ENCODE data around the gene TAOK3.
"Not testable (repeated sequence)": the region's sequence is repeated elsewhere in the genome, so short reads cannot be mapped to it uniquely, and the experiment has no call there.

The TAOK3 gene

GRCh38 chr12:118372541-118373495 lies at the start of gene TAOK3:
TSS of gene TAOK3 (minus strand) at chr12:118372907. CDS start at chr12:118255567, 117,340 bp downstream.
- H3K4me3 ChIP-seq (ENCODE audit: low read length), result peak within 1 kb of the TSS; percentile 76
- peaks cover 22% of the 10 kb centered on the region for H3K4me1 ChIP-seq (ENCODE audit: control insufficient read depth, low read depth, low read length)
- peak within 1 kb of the TSS; percentile 62 for H3K9ac ChIP-seq (ENCODE audit: low read length)
- H3K36me3 ChIP-seq (ENCODE audit: control insufficient read depth, low read depth, low read length), result no peaks in the 10 kb centered on the region
- no peak within 1 kb of the TSS for H3K27ac ChIP-seq (ENCODE audit: low read length)
- peaks cover 27% of the 10 kb centered on the region for H3K27me3 ChIP-seq (ENCODE audit: control insufficient read depth, insufficient read depth, low read length)
- no peaks in the 10 kb centered on the region for H3K9me3 ChIP-seq (ENCODE audit: control insufficient read depth, low read depth, low read length)

- Histone ChIP-seq H3K9ac (ENCODE audit: low read length) (no peak overlapping the region), H3K9me3 (ENCODE audit: control insufficient read depth, low read depth, low read length) (no peaks in the 10 kb centered on the region), H3K4me3 (ENCODE audit: low read length) (no peak overlapping the region), H3K27ac (ENCODE audit: low read length) (no peak overlapping the region), H3K4me1 (ENCODE audit: control insufficient read depth, low read depth, low read length) (no peaks in the 10 kb centered on the region), H3K27me3 (ENCODE audit: control insufficient read depth, insufficient read depth, low read length) (no peaks in the 10 kb centered on the region), H3K36me3 (ENCODE audit: control insufficient read depth, low read depth, low read length) (peaks cover 6% of the 10 kb centered on the region)
Measured at GRCh38 chr12:118420673-118421072, 48.0 kb upstream of the TAOK3 start.

DNA sequence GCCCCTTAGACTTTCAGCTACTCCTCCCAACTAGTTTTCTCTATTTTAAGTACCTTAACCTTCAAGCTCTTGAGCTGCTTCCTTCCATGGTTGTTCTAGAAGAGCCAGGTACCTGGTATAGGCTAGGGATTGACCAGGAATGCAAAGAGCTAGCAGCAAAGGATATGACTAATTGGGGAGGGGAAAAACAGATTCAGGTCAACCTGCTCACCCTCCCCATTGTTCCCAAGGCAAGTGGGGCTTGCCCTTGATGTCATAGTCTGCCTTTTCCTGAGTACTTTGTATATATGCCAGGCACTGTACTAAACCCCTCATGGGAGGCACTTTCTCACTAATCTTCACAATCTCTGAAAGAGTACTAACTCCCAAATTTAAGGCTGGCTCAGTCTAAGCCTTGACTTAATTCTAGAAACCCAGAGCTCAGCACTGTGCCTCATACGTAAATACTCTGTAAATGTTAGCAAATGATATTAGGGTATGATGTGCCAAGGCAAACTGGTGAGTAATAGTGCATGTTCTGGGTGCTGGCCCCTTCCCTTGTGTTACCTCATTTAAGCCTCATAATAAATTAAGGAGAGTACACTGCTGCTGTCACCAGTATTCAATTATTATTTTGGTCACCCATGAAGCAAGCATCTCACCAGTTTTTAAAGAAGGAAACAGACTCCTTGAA lies 45.8 kb upstream of the TAOK3 start:
- no peak overlapping the region for H3K4me3 ChIP-seq (ENCODE audit: low read length)
- H3K27ac ChIP-seq (ENCODE audit: low read length), result no peak overlapping the region
- H3K9me3 ChIP-seq (ENCODE audit: control insufficient read depth, low read depth, low read length), result no peaks in the 10 kb centered on the region
- H3K27me3 ChIP-seq (ENCODE audit: control insufficient read depth, insufficient read depth, low read length), result no peaks in the 10 kb centered on the region
- peaks cover 27% of the 10 kb centered on the region for H3K36me3 ChIP-seq (ENCODE audit: control insufficient read depth, low read depth, low read length)
- no peak overlapping the region for H3K9ac ChIP-seq (ENCODE audit: low read length)
- H3K4me1 ChIP-seq (ENCODE audit: control insufficient read depth, low read depth, low read length), result no peaks in the 10 kb centered on the region

- Histone ChIP-seq H3K4me1 (ENCODE audit: control insufficient read depth, low read depth, low read length) (no peaks in the 10 kb centered on the region), H3K36me3 (ENCODE audit: control insufficient read depth, low read depth, low read length) (peaks cover 32% of the 10 kb centered on the region), H3K27ac (ENCODE audit: low read length) (no peak overlapping the region), H3K4me3 (ENCODE audit: low read length) (no peak overlapping the region), H3K27me3 (ENCODE audit: control insufficient read depth, insufficient read depth, low read length) (no peaks in the 10 kb centered on the region), H3K9me3 (ENCODE audit: control insufficient read depth, low read depth, low read length) (no peaks in the 10 kb centered on the region), H3K9ac (ENCODE audit: low read length) (no peak overlapping the region)
Measured at GRCh38 chr12:118417942-118418341, 45.2 kb upstream of the TAOK3 start.

GRCh38 chr12:118409834-118410233 lies 37.1 kb upstream of the TAOK3 start:
- Histone ChIP-seq H3K4me1 (ENCODE audit: control insufficient read depth, low read depth, low read length) (no peaks in the 10 kb centered on the region), H3K27me3 (ENCODE audit: control insufficient read depth, insufficient read depth, low read length) (no peaks in the 10 kb centered on the region), H3K4me3 (ENCODE audit: low read length) (no peak overlapping the region), H3K27ac (ENCODE audit: low read length) (no peak overlapping the region), H3K9ac (ENCODE audit: low read length) (no peak overlapping the region), H3K36me3 (ENCODE audit: control insufficient read depth, low read depth, low read length) (peaks cover 63% of the 10 kb centered on the region), H3K9me3 (ENCODE audit: control insufficient read depth, low read depth, low read length) (no peaks in the 10 kb centered on the region)

DNA sequence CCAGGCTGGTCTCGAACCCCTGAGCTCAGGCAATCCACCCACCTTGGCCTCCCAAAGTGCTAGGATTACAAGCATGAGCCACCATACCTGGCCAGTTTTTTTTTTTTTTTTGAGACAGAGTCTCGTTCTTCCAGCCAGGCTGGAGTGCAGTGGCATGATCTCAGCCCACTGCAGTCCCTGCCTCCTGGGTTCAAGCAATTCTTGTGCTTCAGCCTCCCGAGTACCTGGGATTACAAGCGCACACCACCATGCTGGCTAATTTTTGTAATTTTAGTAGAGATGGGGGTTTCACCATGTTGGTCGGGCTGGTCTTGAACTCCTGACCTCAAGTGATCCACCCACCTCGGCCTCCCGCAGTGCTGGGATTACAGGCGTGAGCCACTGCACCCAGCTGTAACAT lies 35.5 kb upstream of the TAOK3 start:
- H3K27me3 ChIP-seq (ENCODE audit: control insufficient read depth, insufficient read depth, low read length); H3K4me1 ChIP-seq (ENCODE audit: control insufficient read depth, low read depth, low read length); H3K27ac ChIP-seq (ENCODE audit: low read length); H3K9me3 ChIP-seq (ENCODE audit: control insufficient read depth, low read depth, low read length); H3K4me3 ChIP-seq (ENCODE audit: low read length); H3K9ac ChIP-seq (ENCODE audit: low read length): not testable (repeated sequence)
- H3K36me3 ChIP-seq (ENCODE audit: control insufficient read depth, low read depth, low read length), result peaks cover 58% of the 10 kb centered on the region

DNA sequence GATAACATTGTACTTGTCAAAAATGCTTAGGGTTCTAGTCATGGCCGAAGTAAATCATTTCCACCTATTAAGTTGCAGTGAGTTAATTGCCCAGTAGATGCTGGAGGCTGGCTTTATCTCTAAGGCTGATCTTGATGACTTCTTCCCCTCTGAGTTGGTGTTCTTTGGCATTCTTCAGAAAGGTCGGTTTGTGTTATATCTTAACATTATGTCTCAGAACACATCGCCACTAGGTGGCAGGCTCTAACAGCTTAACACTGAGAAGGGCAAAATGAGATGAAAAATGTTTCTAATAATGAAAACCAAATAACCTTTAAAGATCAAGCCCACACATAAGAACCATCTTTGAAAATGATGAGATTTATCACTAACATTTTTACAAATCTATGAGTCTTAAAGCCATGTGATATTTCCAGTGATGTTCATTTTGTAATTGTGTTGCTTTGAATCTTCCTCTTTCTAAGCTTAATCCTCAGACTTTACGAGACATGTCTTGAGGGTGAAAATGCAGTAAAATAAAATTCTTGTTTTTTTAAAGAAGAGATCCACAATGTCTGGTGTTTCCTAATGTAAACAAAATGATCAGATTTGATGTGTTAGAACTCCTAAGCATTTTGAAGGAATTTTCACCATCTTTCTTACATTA lies 32.3 kb upstream of the TAOK3 start:
- no peak overlapping the region for H3K9ac ChIP-seq (ENCODE audit: low read length)
- H3K4me1 ChIP-seq (ENCODE audit: control insufficient read depth, low read depth, low read length), result no peaks in the 10 kb centered on the region
- no peak overlapping the region for H3K4me3 ChIP-seq (ENCODE audit: low read length)
- no peaks in the 10 kb centered on the region for H3K27me3 ChIP-seq (ENCODE audit: control insufficient read depth, insufficient read depth, low read length)
- H3K9me3 ChIP-seq (ENCODE audit: control insufficient read depth, low read depth, low read length), result no peaks in the 10 kb centered on the region
- peaks cover 67% of the 10 kb centered on the region for H3K36me3 ChIP-seq (ENCODE audit: control insufficient read depth, low read depth, low read length)
- no peak overlapping the region for H3K27ac ChIP-seq (ENCODE audit: low read length)

- Histone ChIP-seq H3K36me3 (ENCODE audit: control insufficient read depth, low read depth, low read length) (peaks cover 67% of the 10 kb centered on the region), H3K9ac (ENCODE audit: low read length) (no peak overlapping the region), H3K27ac (ENCODE audit: low read length) (no peak overlapping the region), H3K4me1 (ENCODE audit: control insufficient read depth, low read depth, low read length) (no peaks in the 10 kb centered on the region), H3K27me3 (ENCODE audit: control insufficient read depth, insufficient read depth, low read length) (no peaks in the 10 kb centered on the region), H3K4me3 (ENCODE audit: low read length) (no peak overlapping the region), H3K9me3 (ENCODE audit: control insufficient read depth, low read depth, low read length) (no peaks in the 10 kb centered on the region)
Measured at GRCh38 chr12:118402251-118402650, 29.5 kb upstream of the TAOK3 start.

GRCh38 chr12:118398940-118399339 lies 26.2 kb upstream of the TAOK3 start:
- Histone ChIP-seq H3K9ac (ENCODE audit: low read length) (no peak overlapping the region), H3K9me3 (ENCODE audit: control insufficient read depth, low read depth, low read length) (no peaks in the 10 kb centered on the region), H3K27me3 (ENCODE audit: control insufficient read depth, insufficient read depth, low read length) (no peaks in the 10 kb centered on the region), H3K36me3 (ENCODE audit: control insufficient read depth, low read depth, low read length) (peaks cover 71% of the 10 kb centered on the region), H3K4me3 (ENCODE audit: low read length) (no peak overlapping the region), H3K27ac (ENCODE audit: low read length) (no peak overlapping the region), H3K4me1 (ENCODE audit: control insufficient read depth, low read depth, low read length) (no peaks in the 10 kb centered on the region)

DNA sequence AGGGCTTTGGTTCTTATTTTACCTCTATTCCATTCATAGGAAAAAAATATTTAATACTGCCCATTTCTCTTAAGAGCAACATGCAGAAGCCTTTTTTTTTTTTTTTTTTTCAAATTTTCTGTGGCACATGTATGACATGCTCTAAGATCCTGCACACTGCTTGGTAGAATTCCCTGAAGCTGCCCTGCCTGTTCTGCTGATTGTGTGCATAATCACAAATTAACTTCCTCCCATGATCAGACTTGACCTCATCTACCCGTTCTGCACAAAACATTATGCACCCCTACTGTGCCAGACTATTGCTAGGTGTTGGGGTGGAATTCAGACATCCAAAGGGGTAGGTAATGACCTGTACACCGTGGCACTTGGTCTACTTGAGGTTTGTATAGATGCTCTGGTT lies 25.8 kb upstream of the TAOK3 start:
- Histone ChIP-seq H3K27me3 (ENCODE audit: control insufficient read depth, insufficient read depth, low read length) (no peaks in the 10 kb centered on the region), H3K9me3 (ENCODE audit: control insufficient read depth, low read depth, low read length) (no peaks in the 10 kb centered on the region), H3K4me1 (ENCODE audit: control insufficient read depth, low read depth, low read length) (no peaks in the 10 kb centered on the region), H3K27ac (ENCODE audit: low read length) (no peak overlapping the region), H3K9ac (ENCODE audit: low read length) (no peak overlapping the region), H3K4me3 (ENCODE audit: low read length) (no peak overlapping the region), H3K36me3 (ENCODE audit: control insufficient read depth, low read depth, low read length) (peaks cover 68% of the 10 kb centered on the region)

DNA sequence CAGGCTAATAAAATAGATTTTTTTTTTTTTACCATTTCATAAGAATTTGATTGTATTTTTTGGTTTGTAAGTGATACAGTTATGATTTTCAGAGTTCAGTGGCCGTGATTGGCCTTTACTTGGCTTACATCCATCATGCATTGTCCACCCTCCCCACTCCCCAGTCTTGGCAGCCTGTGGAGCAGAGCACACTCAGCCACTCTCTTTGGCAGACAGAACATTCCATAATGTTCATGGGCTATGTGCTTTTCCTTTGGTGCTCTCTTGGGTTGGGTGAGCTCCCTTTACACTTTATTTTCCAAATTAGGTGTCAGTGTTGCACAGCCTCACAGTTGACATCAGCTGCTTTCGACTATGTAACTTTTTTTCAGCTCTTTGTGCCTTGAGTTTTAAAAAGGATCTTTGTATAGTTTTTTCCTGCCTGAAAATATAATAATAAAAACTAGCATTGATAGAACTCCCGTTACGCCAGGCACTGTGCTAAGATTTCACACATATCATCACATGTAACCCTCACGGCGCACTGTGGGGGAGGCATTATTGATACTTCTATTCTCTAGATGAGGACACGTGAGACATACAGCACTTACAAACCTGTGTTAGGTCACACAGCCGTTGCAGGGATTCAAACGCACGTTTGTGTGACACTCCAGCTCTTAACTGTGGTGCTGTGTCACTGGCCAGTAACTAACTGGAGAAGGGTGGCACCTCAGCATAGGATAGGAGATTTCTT lies 25.2 kb upstream of the TAOK3 start:
- Histone ChIP-seq H3K4me3 (ENCODE audit: low read length) (no peak overlapping the region), H3K9ac (ENCODE audit: low read length) (no peak overlapping the region), H3K36me3 (ENCODE audit: control insufficient read depth, low read depth, low read length) (peaks cover 67% of the 10 kb centered on the region), H3K27ac (ENCODE audit: low read length) (no peak overlapping the region), H3K4me1 (ENCODE audit: control insufficient read depth, low read depth, low read length) (no peaks in the 10 kb centered on the region), H3K9me3 (ENCODE audit: control insufficient read depth, low read depth, low read length) (no peaks in the 10 kb centered on the region), H3K27me3 (ENCODE audit: control insufficient read depth, insufficient read depth, low read length) (no peaks in the 10 kb centered on the region)

Measured in iPS-18a (cell line).